Immature natural killer cell (primary cell): ENCODE results near the gene TRIM38. TPM values are rescaled to one million over a fixed set of nuclear protein-coding genes. Genes with fewer than 3 reads are reported as not detected.

Experiments used
- DNase-seq, 3 donors: peaks; one replicate each; pipeline ENCODE4 v3.0.0; 2022; ENCODE audit warnings: mixed read lengths in 1 of 3
- H3K27ac Mint-ChIP-seq, 6 donors: one replicate each; pipeline ENCODE4 v1.8.0; 2020; ENCODE audit warnings: mixed read lengths in 6 of 6, mild to moderate bottlenecking in 5 of 6, inconsistent platforms in 4 of 6, moderate library complexity in 3 of 6
- H3K27me3 Mint-ChIP-seq, 3 donors: one replicate each; pipeline ENCODE4 v1.8.0; 2020 to 2021; ENCODE audit warnings: low read depth in 3 of 3, mild to moderate bottlenecking in 3 of 3, mixed read lengths in 3 of 3, moderate library complexity in 3 of 3, inconsistent platforms in 1 of 3
- H3K36me3 Mint-ChIP-seq, 3 donors: one replicate each; pipeline ENCODE4 v1.8.0; 2020; ENCODE audit warnings: mixed read lengths in 3 of 3, inconsistent platforms in 2 of 3, mild to moderate bottlenecking in 2 of 3
- H3K4me1 Mint-ChIP-seq, 2 donors: one replicate each; pipeline ENCODE4 v1.8.0; 2020; ENCODE audit warnings: inconsistent platforms in 2 of 2, mild to moderate bottlenecking in 2 of 2, mixed read lengths in 2 of 2, moderate library complexity in 1 of 2
- H3K4me3 Mint-ChIP-seq, 5 donors: one replicate each; pipeline ENCODE4 v1.8.0; 2020; ENCODE audit warnings: mild to moderate bottlenecking in 5 of 5, mixed read lengths in 5 of 5, inconsistent platforms in 3 of 5, moderate library complexity in 3 of 5
- H3K9me3 Mint-ChIP-seq, 6 donors: one replicate each; pipeline ENCODE4 v1.8.0; 2020; ENCODE audit warnings: mild to moderate bottlenecking in 6 of 6, mixed read lengths in 6 of 6, inconsistent platforms in 4 of 6, moderate library complexity in 3 of 6
- polyA plus RNA-seq, 3 donors: library from polyadenylated mRNA; unstranded; fragments of 300-500 nt; fragmentation: Illumina TruSeq; gene quantifications; one replicate each; pipeline ENCODE4 v1.2.3, GENCODE V29; 2021

Gene TRIM38, protein sequence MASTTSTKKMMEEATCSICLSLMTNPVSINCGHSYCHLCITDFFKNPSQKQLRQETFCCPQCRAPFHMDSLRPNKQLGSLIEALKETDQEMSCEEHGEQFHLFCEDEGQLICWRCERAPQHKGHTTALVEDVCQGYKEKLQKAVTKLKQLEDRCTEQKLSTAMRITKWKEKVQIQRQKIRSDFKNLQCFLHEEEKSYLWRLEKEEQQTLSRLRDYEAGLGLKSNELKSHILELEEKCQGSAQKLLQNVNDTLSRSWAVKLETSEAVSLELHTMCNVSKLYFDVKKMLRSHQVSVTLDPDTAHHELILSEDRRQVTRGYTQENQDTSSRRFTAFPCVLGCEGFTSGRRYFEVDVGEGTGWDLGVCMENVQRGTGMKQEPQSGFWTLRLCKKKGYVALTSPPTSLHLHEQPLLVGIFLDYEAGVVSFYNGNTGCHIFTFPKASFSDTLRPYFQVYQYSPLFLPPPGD
- 10 to 100 TPM in 1 of 3 donors, 1 to 10 TPM in 2; 3.6 to 11.4 (median 5.0) TPM for polyA plus RNA-seq

DNA sequence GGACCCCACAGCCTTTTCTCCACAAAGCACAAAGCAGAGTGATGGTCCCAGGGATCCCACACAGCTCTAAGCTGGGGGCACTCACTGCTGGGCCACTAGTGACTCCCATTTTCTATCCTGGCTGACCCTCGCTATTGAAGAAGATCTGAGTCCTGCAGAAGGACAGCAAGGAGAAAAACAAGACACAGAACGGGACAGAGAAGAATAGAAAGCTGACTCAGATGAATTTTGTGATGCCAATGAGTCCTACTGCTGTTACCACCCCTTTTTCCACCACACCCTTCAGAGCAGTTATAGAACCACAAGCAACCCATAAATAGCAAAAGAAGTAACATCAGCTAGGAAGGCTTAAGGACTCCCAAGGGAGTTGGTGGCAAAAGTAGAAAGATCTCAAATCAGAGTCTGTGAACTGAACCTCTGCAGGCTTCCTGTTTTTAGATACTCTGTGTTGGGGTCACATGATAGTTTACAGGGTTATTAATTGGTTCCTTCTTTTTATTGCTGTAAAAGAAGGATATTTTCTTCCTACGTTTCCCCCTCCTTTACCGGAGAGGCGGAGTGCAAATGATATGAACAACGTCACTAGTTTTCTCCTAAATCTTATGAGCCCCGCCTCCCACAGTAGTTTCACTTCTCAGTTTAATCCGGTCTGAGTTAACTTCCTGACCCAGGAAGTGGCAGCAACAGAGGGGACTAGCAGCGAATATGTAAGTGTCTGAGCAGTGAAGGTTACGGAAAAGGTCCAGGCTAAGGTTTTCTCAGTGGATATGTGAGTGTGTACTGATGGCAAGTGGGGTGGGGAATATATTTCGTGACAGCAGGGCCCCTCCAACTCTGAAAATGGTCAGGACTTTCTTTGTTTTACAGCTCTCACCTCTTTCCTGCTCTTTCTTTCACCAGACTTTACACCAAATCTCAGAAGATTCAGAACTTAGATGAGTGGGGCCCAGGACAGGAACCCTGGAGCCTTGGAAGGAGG lies at the start of gene TRIM38:
Gene TRIM38 (plus strand): TSS at position 654 of the 979 bp plus-strand sequence. CDS start 3,721 bp downstream, outside the sequence.
- Mint-ChIP-seq H3K27ac (peak within 1 kb of the TSS; percentile 95 to 100 (median 99)), H3K4me3 (peak within 1 kb of the TSS; percentile 95 to 99 (median 97)), H3K27me3 (peaks cover 2 to 6% (median 3%) of the 10 kb centered on the region in 3 donors), H3K4me1 (peaks cover 72 to 76% of the 10 kb centered on the region in 2 donors), H3K9me3 (no peaks in the 10 kb centered on the region), H3K36me3 (peaks cover 5 to 17% (median 15%) of the 10 kb centered on the region in 3 donors)
- DNase-seq = peak; percentile 78 to 83 (median 81)

DNA sequence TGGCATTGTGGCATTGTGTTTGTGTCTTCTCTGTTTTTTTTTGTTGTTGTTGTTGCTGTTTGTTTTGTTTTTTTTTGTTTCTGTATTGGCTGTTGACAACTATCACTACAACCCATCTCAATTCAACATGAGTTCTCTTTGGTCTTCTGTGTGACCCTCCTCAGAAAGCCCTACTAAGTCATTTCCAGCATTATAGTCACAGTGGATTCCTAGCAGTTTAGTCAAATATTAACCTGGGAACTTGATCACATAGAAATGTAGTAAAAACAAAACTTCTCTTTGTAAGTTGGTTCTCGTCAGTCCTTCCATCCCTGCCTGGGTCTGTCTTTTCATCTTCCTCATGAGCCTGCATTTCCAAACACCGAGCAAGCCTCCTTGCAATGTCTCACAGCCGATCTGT lies 48.9 kb upstream of the TRIM38 start:
- no peak for DNase-seq
- H3K9me3 Mint-ChIP-seq = no peaks in the 10 kb centered on the region
- H3K4me1 Mint-ChIP-seq = no peaks in the 10 kb centered on the region
- no peak overlapping the region for H3K27ac Mint-ChIP-seq
- no peak overlapping the region for H3K4me3 Mint-ChIP-seq
- peaks cover 2 to 6% (median 2%) of the 10 kb centered on the region in 3 donors for H3K27me3 Mint-ChIP-seq
- H3K36me3 Mint-ChIP-seq = no peaks in the 10 kb centered on the region

GRCh38 chr6:25916330-25916729 lies 46.3 kb upstream of the TRIM38 start:
- Mint-ChIP-seq H3K27me3 (peaks cover 2 to 9% (median 2%) of the 10 kb centered on the region in 3 donors), H3K27ac (no peak overlapping the region), H3K36me3 (no peaks in the 10 kb centered on the region), H3K9me3 (no peaks in the 10 kb centered on the region), H3K4me1 (no peaks in the 10 kb centered on the region), H3K4me3 (no peak overlapping the region)
- no peak for DNase-seq

DNA sequence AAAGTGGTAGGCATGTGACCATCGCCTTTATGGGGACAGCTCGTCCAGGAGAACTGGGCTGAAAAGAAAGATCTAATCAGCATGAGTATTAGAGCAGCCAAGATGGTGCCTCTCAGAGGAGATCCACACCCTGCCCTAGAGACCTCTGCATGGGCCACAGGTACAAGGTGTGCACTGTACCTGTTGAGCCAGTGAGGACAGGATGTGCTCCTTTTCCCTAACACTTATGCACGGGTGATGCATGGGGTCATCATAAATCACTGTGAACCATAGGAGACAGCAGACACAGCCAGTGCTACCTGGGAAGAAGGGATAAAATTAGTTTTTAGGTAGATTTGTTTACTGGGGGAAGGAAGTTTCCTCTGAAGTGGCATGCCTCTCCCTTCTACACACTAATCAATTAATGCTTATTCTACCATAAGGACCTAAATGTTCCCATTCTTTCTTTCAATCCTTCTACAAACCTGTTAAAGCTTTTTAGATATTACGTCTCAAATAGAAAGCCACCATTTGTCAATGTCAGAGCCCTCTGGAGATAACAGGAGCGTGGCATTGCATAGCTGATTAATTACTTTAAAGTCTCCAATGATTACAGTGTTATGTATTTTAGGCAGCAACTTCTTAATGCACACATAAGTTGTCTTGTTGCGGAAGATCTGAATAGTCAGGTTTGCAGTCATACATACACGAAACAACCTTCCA lies 45.7 kb upstream of the TRIM38 start:
- H3K27ac Mint-ChIP-seq = no peak overlapping the region
- H3K27me3 Mint-ChIP-seq = peaks cover 2 to 9% (median 2%) of the 10 kb centered on the region in 3 donors
- H3K36me3 Mint-ChIP-seq = no peaks in the 10 kb centered on the region
- H3K4me3 Mint-ChIP-seq = no peak overlapping the region
- no peak for DNase-seq
- no peaks in the 10 kb centered on the region for H3K4me1 Mint-ChIP-seq
- H3K9me3 Mint-ChIP-seq = no peaks in the 10 kb centered on the region

GRCh38 chr6:25918083-25918683 lies 44.4 kb upstream of the TRIM38 start:
- DNase-seq = no peak
- Mint-ChIP-seq H3K4me1 (no peaks in the 10 kb centered on the region), H3K27me3 (peaks cover 2 to 11% (median 2%) of the 10 kb centered on the region in 3 donors), H3K36me3 (no peaks in the 10 kb centered on the region), H3K4me3 (no peak overlapping the region), H3K9me3 (no peaks in the 10 kb centered on the region), H3K27ac (no peak overlapping the region)

- no peak overlapping the region for H3K27ac Mint-ChIP-seq
- DNase-seq = no peak
- no peaks in the 10 kb centered on the region for H3K9me3 Mint-ChIP-seq
- no peaks in the 10 kb centered on the region for H3K36me3 Mint-ChIP-seq
- peaks cover 2 to 14% (median 2%) of the 10 kb centered on the region in 3 donors for H3K27me3 Mint-ChIP-seq
- H3K4me3 Mint-ChIP-seq = no peak overlapping the region
- H3K4me1 Mint-ChIP-seq = no peaks in the 10 kb centered on the region
Measured at GRCh38 chr6:25919657-25920056, 42.9 kb upstream of the TRIM38 start.

- Mint-ChIP-seq H3K9me3 (no peaks in the 10 kb centered on the region), H3K4me3 (no peak overlapping the region), H3K27me3 (peaks cover 2 to 15% (median 4%) of the 10 kb centered on the region in 3 donors), H3K27ac (no peak overlapping the region), H3K36me3 (no peaks in the 10 kb centered on the region), H3K4me1 (no peaks in the 10 kb centered on the region)
- DNase-seq = no peak
Measured at GRCh38 chr6:25921525-25922203, 40.9 kb upstream of the TRIM38 start.

DNA sequence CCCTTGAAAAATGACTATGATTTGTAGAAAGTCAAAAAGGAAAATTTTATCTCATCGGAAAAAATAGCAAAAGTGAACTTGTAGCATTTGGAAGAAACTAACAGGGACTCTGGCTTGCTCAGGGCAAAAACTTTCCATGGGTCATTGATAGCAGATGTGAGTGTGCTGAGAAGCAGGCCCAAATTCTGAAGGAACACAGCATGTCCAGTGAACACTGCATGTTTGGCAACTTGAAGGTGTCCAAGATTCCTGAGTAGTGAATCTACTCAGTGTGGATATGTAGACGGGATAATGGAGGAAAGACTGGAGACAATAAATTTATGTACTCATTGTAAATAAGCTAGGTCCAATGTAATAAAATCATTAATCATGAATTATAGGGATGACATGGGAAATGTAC lies 40.3 kb upstream of the TRIM38 start:
- H3K4me1 Mint-ChIP-seq = no peaks in the 10 kb centered on the region
- DNase-seq = no peak
- H3K9me3 Mint-ChIP-seq = no peaks in the 10 kb centered on the region
- H3K36me3 Mint-ChIP-seq = no peaks in the 10 kb centered on the region
- no peak overlapping the region for H3K27ac Mint-ChIP-seq
- H3K4me3 Mint-ChIP-seq = no peak overlapping the region
- peaks cover 2 to 15% (median 2%) of the 10 kb centered on the region in 3 donors for H3K27me3 Mint-ChIP-seq

- DNase-seq = no peak
- H3K27me3 Mint-ChIP-seq = peaks cover 0 to 9% (median 2%) of the 10 kb centered on the region in 3 donors
- no peaks in the 10 kb centered on the region for H3K36me3 Mint-ChIP-seq
- no peak overlapping the region for H3K4me3 Mint-ChIP-seq
- H3K9me3 Mint-ChIP-seq = no peaks in the 10 kb centered on the region
- H3K4me1 Mint-ChIP-seq = no peaks in the 10 kb centered on the region
- no peak overlapping the region for H3K27ac Mint-ChIP-seq
Measured at GRCh38 chr6:25925876-25926275, 36.7 kb upstream of the TRIM38 start.

DNA sequence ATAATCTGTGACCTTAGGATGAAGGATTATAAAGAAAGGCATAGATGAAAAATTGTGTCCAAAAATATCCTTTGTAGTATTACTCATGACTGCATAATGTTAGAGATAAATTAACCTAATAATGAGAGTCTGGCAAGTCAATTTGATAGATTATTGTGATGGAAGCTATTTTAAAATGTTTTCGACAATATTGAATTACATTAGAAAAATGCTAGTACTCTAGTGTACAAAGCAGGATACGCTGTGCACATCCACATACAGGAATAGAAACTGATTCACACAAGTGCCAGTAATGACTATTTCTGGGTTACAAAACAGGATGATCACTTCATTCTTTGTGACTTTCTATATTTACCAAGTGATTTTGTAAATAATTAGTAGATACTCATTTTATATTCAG lies 35.4 kb upstream of the TRIM38 start:
- H3K27me3 Mint-ChIP-seq = peaks cover 0 to 7% (median 2%) of the 10 kb centered on the region in 3 donors
- H3K4me3 Mint-ChIP-seq = no peak overlapping the region
- H3K36me3 Mint-ChIP-seq = no peaks in the 10 kb centered on the region
- no peak overlapping the region for H3K27ac Mint-ChIP-seq
- H3K9me3 Mint-ChIP-seq = no peaks in the 10 kb centered on the region
- no peak for DNase-seq
- no peaks in the 10 kb centered on the region for H3K4me1 Mint-ChIP-seq

GRCh38 chr6:25927756-25928216 lies 34.8 kb upstream of the TRIM38 start:
- H3K9me3 Mint-ChIP-seq = no peaks in the 10 kb centered on the region
- H3K27ac Mint-ChIP-seq = no peak overlapping the region
- H3K36me3 Mint-ChIP-seq = no peaks in the 10 kb centered on the region
- no peaks in the 10 kb centered on the region for H3K4me1 Mint-ChIP-seq
- no peak overlapping the region for H3K4me3 Mint-ChIP-seq
- H3K27me3 Mint-ChIP-seq = peaks cover 1 to 8% (median 2%) of the 10 kb centered on the region in 3 donors
- no peak for DNase-seq

DNA sequence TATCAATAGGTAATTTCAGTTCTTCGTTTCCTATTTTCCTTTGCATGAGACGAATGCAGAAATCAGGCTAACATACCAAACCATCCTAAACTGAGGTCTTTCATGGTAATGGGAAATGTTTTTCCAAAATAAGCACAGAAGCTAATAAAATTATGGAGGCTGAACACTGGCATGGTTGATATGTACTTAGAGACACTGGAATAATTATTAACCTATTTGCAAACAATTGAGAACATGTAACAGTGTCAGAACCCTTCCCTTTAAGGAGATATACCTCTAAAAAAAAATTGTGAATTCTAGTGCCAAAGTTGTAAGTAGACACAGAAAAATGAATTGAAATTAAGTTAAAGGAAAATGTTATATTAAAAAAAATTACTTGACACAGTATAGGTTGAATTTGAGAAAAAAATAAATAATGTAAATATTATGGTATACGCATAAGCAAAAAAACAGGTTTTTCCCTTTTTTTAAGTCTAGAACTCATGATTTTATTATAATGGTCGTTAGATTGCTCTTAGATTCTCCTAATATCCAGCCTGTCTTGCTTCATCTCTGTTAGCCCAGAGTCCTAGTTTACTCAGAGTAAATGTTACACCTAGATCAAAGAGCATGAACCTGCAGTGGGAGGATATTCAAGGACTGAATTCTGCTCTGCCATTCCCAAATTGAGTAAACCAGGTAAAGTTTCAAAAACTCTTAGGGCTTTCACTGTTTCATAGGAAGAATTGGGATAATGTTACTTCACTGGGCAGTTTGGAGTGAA lies 33.9 kb upstream of the TRIM38 start:
- Mint-ChIP-seq H3K4me1 (no peaks in the 10 kb centered on the region), H3K27ac (no peak overlapping the region), H3K36me3 (no peaks in the 10 kb centered on the region), H3K4me3 (no peak overlapping the region), H3K27me3 (peaks cover 1 to 7% (median 2%) of the 10 kb centered on the region in 3 donors), H3K9me3 (no peaks in the 10 kb centered on the region)
- no peak for DNase-seq
